BLaER1 treated with 17β-estradiol and CSF1 and Interleukin-3, amounts not matched to agents 10 nM and 100 nM (cell line): Measurements from ENCODE around the gene KIRREL1.

ENCODE experiments used
- H3K27ac ChIP-seq, 11 experiments: shearing (Covaris generic); formaldehyde crosslinking; 2 replicates each; pipeline ENCODE4 v1.8.1; 2022
- H3K27me3 ChIP-seq, 11 experiments: shearing (Covaris generic); formaldehyde crosslinking; 2 replicates each; pipeline ENCODE4 v1.8.1; 2022
- H3K36me3 ChIP-seq, 11 experiments: shearing (Covaris generic); formaldehyde crosslinking; 2 replicates each; pipeline ENCODE4 v1.8.1; 2022
- H3K4me1 ChIP-seq, 10 experiments: shearing (Covaris generic); formaldehyde crosslinking; 2 replicates each; pipeline ENCODE4 v1.8.1; 2022
- H3K4me2 ChIP-seq, 11 experiments: shearing (Covaris generic); formaldehyde crosslinking; 2 replicates each; pipeline ENCODE4 v1.8.1; 2022
- H3K4me3 ChIP-seq, 10 experiments: shearing (Covaris generic); formaldehyde crosslinking; 2 replicates each; pipeline ENCODE4 v1.8.1; 2022
- H3K9ac ChIP-seq, 11 experiments: shearing (Covaris generic); formaldehyde crosslinking; 2 replicates each; pipeline ENCODE4 v1.8.1; 2022
- H3K9me3 ChIP-seq, 11 experiments: shearing (Covaris generic); formaldehyde crosslinking; replicated peaks in 1 of 11; 2 replicates each; pipeline ENCODE4 v1.8.1; 2022
- H4K20me1 ChIP-seq, 11 experiments: shearing (Covaris generic); formaldehyde crosslinking; 2 replicates each; pipeline ENCODE4 v1.8.1; 2022
- Cebpa-rat ChIP-seq, 11 experiments: shearing (Covaris generic); IDR thresholded peaks; 2 replicates each; pipeline ENCODE4 v1.8.1; 2022

KIRREL1 gene

GRCh38 chr1:158115126-158115525, 121.7 kb downstream of the KIRREL1 start:
- Histone ChIP-seq H3K27me3 (peaks cover 0 to 21% (median 0%) of the 10 kb centered on the region in 11 experiments; a peak in 4 of 22 replicates), H3K27ac (no peak overlapping the region), H3K36me3 (no peaks in the 10 kb centered on the region), H3K4me2 (no peak overlapping the region), H3K4me3 (no peak overlapping the region), H3K9ac (no peak overlapping the region), H4K20me1 (no peaks in the 10 kb centered on the region; a peak in 1 of 22 replicates), H3K9me3 (peaks cover 0 to 8% (median 3%) of the 10 kb centered on the region in 11 experiments; a peak in 10 of 22 replicates), H3K4me1 (peaks cover 6 to 28% (median 16%) of the 10 kb centered on the region in 10 experiments; a peak in 19 of 20 replicates)
- TF ChIP-seq Cebpa-rat (IDR thresholded peaks at IDR 0.05), result no peak

GRCh38 chr1:158116311-158117167, 123.1 kb downstream of the KIRREL1 start:
- Histone ChIP-seq H3K4me3 (no peak overlapping the region), H3K9ac (no peak overlapping the region), H4K20me1 (no peaks in the 10 kb centered on the region; a peak in 1 of 22 replicates), H3K4me2 (no peak overlapping the region), H3K9me3 (0 out of 22 replicates have a peak, but pooled peaks cover 0 to 5% (median 0%) of the 10 kb centered on the region in 11 experiments), H3K36me3 (no peaks in the 10 kb centered on the region), H3K4me1 (peaks cover 6 to 31% (median 18%) of the 10 kb centered on the region in 10 experiments; a peak in 19 of 20 replicates), H3K27me3 (peaks cover 0 to 21% (median 0%) of the 10 kb centered on the region in 11 experiments; a peak in 4 of 22 replicates), H3K27ac (no peak overlapping the region)
- no peak for TF ChIP-seq Cebpa-rat (IDR thresholded peaks at IDR 0.05)

DNA sequence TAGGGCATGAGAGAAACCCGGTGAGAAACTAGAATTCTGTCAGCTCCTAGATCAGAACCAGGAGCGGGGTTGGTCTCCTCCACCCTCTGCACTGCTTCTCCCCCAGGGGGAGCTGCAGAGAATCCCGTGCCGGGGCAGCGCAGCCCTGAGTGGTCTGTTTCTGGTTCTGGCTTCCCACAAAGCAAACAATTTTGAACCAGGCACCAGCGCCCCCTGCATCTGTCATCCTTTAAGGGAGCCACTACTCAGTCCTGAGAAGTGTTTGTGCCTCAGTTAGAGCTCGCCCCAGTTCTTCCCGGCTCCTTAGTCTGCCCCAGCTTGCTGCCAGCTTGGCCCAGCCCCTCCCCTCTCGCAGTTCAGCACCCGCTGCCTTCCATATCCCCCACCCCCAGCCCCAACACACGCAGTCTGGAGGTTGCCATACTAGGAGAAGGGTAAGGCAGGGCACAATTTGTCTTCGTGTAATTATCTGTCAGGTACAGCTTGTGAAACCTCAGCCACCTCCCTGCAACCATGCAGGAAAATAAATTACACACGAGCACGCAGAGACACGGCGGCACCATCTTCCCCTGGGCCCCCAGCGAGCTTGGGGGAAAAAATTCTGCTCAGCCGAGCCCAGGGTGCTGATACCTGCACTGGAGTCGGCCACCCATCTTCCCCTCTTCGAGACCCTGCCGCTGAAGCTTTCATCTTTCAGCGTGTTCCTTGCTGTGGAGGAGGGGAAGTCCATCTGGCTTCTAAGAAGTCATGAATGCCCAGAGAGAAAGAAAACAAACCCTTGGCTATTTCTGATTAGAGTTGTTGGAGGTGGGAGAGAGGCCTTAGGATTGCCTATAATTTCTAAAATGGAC, 124.6 kb downstream of the KIRREL1 start:
- Histone ChIP-seq H3K36me3 (no peaks in the 10 kb centered on the region), H3K9me3 (no peaks in the 10 kb centered on the region), H3K4me3 (no peak overlapping the region), H3K27me3 (peaks cover 0 to 13% (median 0%) of the 10 kb centered on the region in 11 experiments; a peak in 3 of 22 replicates), H3K4me1 (peaks cover 6 to 29% (median 18%) of the 10 kb centered on the region in 10 experiments; a peak in 19 of 20 replicates), H4K20me1 (no peaks in the 10 kb centered on the region; a peak in 1 of 22 replicates), H3K4me2 (peak overlapping the region in 8 of 11 experiments; percentile 3 to 22 (median 15); a peak in 7 of 22 replicates), H3K9ac (no peak overlapping the region), H3K27ac (no peak overlapping the region)
- no peak for TF ChIP-seq Cebpa-rat (IDR thresholded peaks at IDR 0.05)

DNA sequence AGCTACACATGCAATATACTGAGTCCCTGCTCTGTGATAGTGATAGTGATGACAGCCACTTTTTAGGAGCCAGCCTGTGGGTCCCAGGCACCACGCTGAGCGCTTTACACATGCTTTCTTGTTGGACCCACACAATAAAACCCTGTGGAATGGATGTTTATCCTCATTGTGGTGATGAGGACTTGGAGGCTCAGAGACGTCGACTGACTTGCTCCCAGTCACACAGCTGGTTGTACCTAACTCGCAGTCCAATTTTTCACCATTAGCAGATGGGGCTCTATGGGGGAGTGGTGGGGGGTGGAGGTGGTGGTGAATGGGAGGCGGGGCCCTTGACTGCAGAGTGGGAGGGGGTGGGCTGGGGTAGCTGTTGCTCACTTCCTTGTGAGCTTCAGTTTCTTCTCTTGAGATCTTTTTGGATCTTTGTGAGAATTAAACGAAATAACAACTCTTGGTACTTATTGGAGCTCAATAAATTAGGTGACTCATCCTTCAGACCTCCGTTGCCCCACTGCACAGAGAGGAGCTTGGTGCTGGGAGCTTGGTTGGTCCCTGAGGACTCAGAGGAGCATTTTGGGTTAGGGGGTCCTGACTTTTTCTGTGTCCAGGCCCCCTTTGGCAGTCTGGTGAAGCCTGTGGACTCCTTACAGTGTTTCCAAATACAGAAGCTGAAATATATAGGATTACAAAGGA, 125.4 kb downstream of the KIRREL1 start:
- Histone ChIP-seq H3K36me3 (no peaks in the 10 kb centered on the region), H3K27me3 (peaks cover 0 to 5% (median 0%) of the 10 kb centered on the region in 11 experiments; a peak in 3 of 22 replicates), H4K20me1 (no peaks in the 10 kb centered on the region; a peak in 1 of 22 replicates), H3K27ac (no peak overlapping the region), H3K4me3 (no peak overlapping the region), H3K9me3 (no peaks in the 10 kb centered on the region), H3K4me1 (peaks cover 3 to 28% (median 13%) of the 10 kb centered on the region in 10 experiments; a peak in 19 of 20 replicates), H3K9ac (no peak overlapping the region), H3K4me2 (no peak overlapping the region)
- no peak for TF ChIP-seq Cebpa-rat (IDR thresholded peaks at IDR 0.05)

- Histone ChIP-seq H4K20me1 (no peaks in the 10 kb centered on the region; a peak in 1 of 22 replicates), H3K36me3 (no peaks in the 10 kb centered on the region), H3K4me3 (no peak overlapping the region), H3K9me3 (no peaks in the 10 kb centered on the region), H3K9ac (peak overlapping the region in 1 of 11 experiments; percentile 2; a peak in 1 of 22 replicates), H3K27ac (no peak overlapping the region), H3K4me2 (peak overlapping the region in 6 of 11 experiments; percentile 1 to 47 (median 22); a peak in 8 of 22 replicates), H3K27me3 (no peaks in the 10 kb centered on the region), H3K4me1 (peaks cover 0 to 23% (median 8%) of the 10 kb centered on the region in 10 experiments; a peak in 11 of 20 replicates)
- TF ChIP-seq Cebpa-rat (IDR thresholded peaks at IDR 0.05), result no peak
These were observed 126.7 kb downstream of the KIRREL1 start for GRCh38 chr1:158119976-158120653.

DNA sequence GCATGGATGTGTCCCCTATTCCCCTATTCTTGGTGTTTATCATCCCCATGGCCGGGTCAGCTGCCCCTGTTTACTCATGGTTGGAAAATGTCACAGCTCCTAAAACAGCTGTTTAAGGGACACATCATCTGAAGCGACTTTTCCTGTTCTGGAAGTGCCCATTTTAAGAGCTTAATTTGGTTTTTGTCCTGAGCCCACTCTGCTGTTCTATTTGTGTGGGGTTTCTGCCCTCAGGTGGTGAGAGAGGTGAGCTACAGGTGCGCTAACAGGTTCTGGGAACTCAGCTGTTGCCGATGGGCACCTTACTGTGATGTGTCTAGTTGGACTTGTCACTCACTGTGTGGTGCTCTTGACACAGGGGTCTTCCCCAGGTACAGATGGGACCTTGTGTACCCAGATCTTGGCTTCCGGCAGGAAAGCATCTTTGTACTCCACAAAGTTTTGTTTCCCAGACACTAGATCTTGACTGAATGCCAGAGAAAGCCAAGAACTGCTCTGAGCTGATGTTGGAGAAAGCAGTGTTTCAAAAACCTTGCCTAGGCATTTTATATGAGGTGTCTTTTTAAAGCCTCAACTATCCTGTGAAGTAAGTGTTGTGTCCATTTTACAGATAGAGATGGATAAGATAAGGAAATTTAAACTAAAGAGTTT, 128.3 kb downstream of the KIRREL1 start:
- H3K9ac ChIP-seq, result no peak overlapping the region
- H3K4me1 ChIP-seq, result peaks cover 0 to 31% (median 12%) of the 10 kb centered on the region in 10 experiments; a peak in 11 of 20 replicates
- no peaks in the 10 kb centered on the region for H3K9me3 ChIP-seq
- no peaks in the 10 kb centered on the region for H3K27me3 ChIP-seq
- no peak overlapping the region for H3K27ac ChIP-seq
- no peak overlapping the region for H3K4me3 ChIP-seq
- no peaks in the 10 kb centered on the region for H3K36me3 ChIP-seq
- H4K20me1 ChIP-seq, result no peaks in the 10 kb centered on the region
- no peak for TF ChIP-seq Cebpa-rat (IDR thresholded peaks at IDR 0.05)
- H3K4me2 ChIP-seq, result no peak overlapping the region

GRCh38 chr1:158122833-158123388, 129.5 kb downstream of the KIRREL1 start:
- no peaks in the 10 kb centered on the region for H4K20me1 ChIP-seq
- peak overlapping the region in 1 of 11 experiments; percentile 18; a peak in 1 of 22 replicates for H3K9ac ChIP-seq
- H3K4me1 ChIP-seq, result peaks cover 0 to 27% (median 15%) of the 10 kb centered on the region in 10 experiments; a peak in 11 of 20 replicates
- TF ChIP-seq Cebpa-rat (IDR thresholded peaks at IDR 0.05), result no peak
- H3K4me2 ChIP-seq, result no peak overlapping the region
- no peaks in the 10 kb centered on the region for H3K27me3 ChIP-seq
- no peaks in the 10 kb centered on the region for H3K36me3 ChIP-seq
- no peak overlapping the region for H3K4me3 ChIP-seq
- H3K9me3 ChIP-seq, result no peaks in the 10 kb centered on the region
- H3K27ac ChIP-seq, result no peak overlapping the region
